Activated naive CD4-positive, alpha-beta T cell treated with anti-CD3 and anti-CD28 coated beads, Interleukin-2, amount 50 U/mL, for 72 hours (primary cell): ENCODE measurements around the gene FAM237A. TPM values are rescaled to one million over a fixed set of nuclear protein-coding genes. Genes with fewer than 3 reads are reported as not detected.

Source experiments
- ATAC-seq, 2 donors: fragments of 150-1000 bp; cut with Tn5 transposase; 2 replicates each; pipeline ENCODE4 v1.10.0; 2021; ENCODE audit warnings: mild to moderate bottlenecking in 2 of 2, moderate library complexity in 2 of 2
- DNase-seq, 2 donors: peaks; one replicate each; pipeline ENCODE4 v3.0.0; 2021 to 2022; ENCODE audit warnings: low spot score in 2 of 2
- H3K27ac Mint-ChIP-seq, 2 donors: one replicate each; pipeline ENCODE4 v1.8.0; 2022; ENCODE audit warnings: mild to moderate bottlenecking in 2 of 2, mixed read lengths in 2 of 2
- H3K36me3 Mint-ChIP-seq, 2 donors: one replicate each; pipeline ENCODE4 v1.8.0; 2022; ENCODE audit warnings: mixed read lengths in 2 of 2
- H3K9me3 Mint-ChIP-seq, 2 donors: one replicate each; pipeline ENCODE4 v1.8.0; 2022; ENCODE audit warnings: mixed read lengths in 2 of 2
- total RNA-seq, 2 donors: library from RNA; stranded (reverse); gene quantifications; one replicate each; pipeline ENCODE4 v1.2.3, GENCODE V29; 2022

The FAM237A gene
- total RNA-seq: not detected

GRCh38 chr2:206642075-206643025, at the start of gene FAM237A:
Gene FAM237A, plus strand, starts transcription at chr2:206642487. Its CDS starts 1,750 bp downstream, at chr2:206644237.
- Mint-ChIP-seq H3K27ac (no peak within 1 kb of the TSS), H3K9me3 (no peaks in the 10 kb centered on the region), H3K36me3 (peaks cover 0 to 4% of the 10 kb centered on the region in 2 donors)
- peak in 1 of 2 donors; percentile 19 for DNase-seq
- ATAC-seq: peak in 1 of 2 donors; percentile 34

- DNase-seq (no peak), ATAC-seq (no peak)
- no peaks in the 10 kb centered on the region for H3K9me3 Mint-ChIP-seq
- H3K36me3 Mint-ChIP-seq: no peaks in the 10 kb centered on the region
- no peak overlapping the region for H3K27ac Mint-ChIP-seq
These were observed 44.5 kb upstream of the FAM237A start for GRCh38 chr2:206597717-206598218.

- Mint-ChIP-seq H3K27ac (no peak overlapping the region), H3K36me3 (no peaks in the 10 kb centered on the region), H3K9me3 (no peaks in the 10 kb centered on the region)
- DNase-seq (no peak), ATAC-seq (no peak)
These were observed 39.0 kb upstream of the FAM237A start for GRCh38 chr2:206603243-206603642.

- H3K36me3 Mint-ChIP-seq: no peaks in the 10 kb centered on the region
- H3K27ac Mint-ChIP-seq: no peak overlapping the region
- no peaks in the 10 kb centered on the region for H3K9me3 Mint-ChIP-seq
- ATAC-seq (no peak), DNase-seq (no peak)
These were observed 31.8 kb upstream of the FAM237A start for GRCh38 chr2:206610451-206610850.

GRCh38 chr2:206611191-206611590, 31.1 kb upstream of the FAM237A start:
- H3K36me3 Mint-ChIP-seq: no peaks in the 10 kb centered on the region
- H3K27ac Mint-ChIP-seq: no peak overlapping the region
- no peak for ATAC-seq
- no peak for DNase-seq
- no peaks in the 10 kb centered on the region for H3K9me3 Mint-ChIP-seq

- H3K9me3 Mint-ChIP-seq: no peaks in the 10 kb centered on the region
- DNase-seq: no peak
- no peak overlapping the region for H3K27ac Mint-ChIP-seq
- no peaks in the 10 kb centered on the region for H3K36me3 Mint-ChIP-seq
- no peak for ATAC-seq
These were observed 30.6 kb upstream of the FAM237A start for GRCh38 chr2:206611736-206612135.

- H3K9me3 Mint-ChIP-seq: no peaks in the 10 kb centered on the region
- no peak for DNase-seq
These were observed 27.5 kb upstream of the FAM237A start for GRCh38 chr2:206614811-206615210.

GRCh38 chr2:206615417-206616089, 26.7 kb upstream of the FAM237A start:
- H3K27ac Mint-ChIP-seq: no peak overlapping the region
- H3K9me3 Mint-ChIP-seq: no peaks in the 10 kb centered on the region
- DNase-seq (no peak), ATAC-seq (no peak)
- no peaks in the 10 kb centered on the region for H3K36me3 Mint-ChIP-seq

More at GRCh38 chr2:206614811-206615210, 27.5 kb upstream of the FAM237A start:
- ATAC-seq: no peak
- no peak overlapping the region for H3K27ac Mint-ChIP-seq
- no peaks in the 10 kb centered on the region for H3K36me3 Mint-ChIP-seq

- ATAC-seq: no peak
- no peaks in the 10 kb centered on the region for H3K36me3 Mint-ChIP-seq
- no peaks in the 10 kb centered on the region for H3K9me3 Mint-ChIP-seq
- DNase-seq: no peak
- H3K27ac Mint-ChIP-seq: no peak overlapping the region
These were observed 26.1 kb upstream of the FAM237A start for GRCh38 chr2:206616151-206616550.

- no peak for ATAC-seq
- no peak overlapping the region for H3K27ac Mint-ChIP-seq
These were observed 23.3 kb upstream of the FAM237A start for GRCh38 chr2:206619011-206619410.

GRCh38 chr2:206626108-206626507, 16.2 kb upstream of the FAM237A start:
- DNase-seq: no peak
- no peak overlapping the region for H3K27ac Mint-ChIP-seq
- H3K36me3 Mint-ChIP-seq: no peaks in the 10 kb centered on the region
- no peaks in the 10 kb centered on the region for H3K9me3 Mint-ChIP-seq
- ATAC-seq: no peak

More at GRCh38 chr2:206619011-206619410, 23.3 kb upstream of the FAM237A start:
- no peak for DNase-seq
- Mint-ChIP-seq H3K9me3 (no peaks in the 10 kb centered on the region), H3K36me3 (no peaks in the 10 kb centered on the region)

GRCh38 chr2:206627632-206628031, 14.7 kb upstream of the FAM237A start:
- Mint-ChIP-seq H3K9me3 (no peaks in the 10 kb centered on the region), H3K27ac (no peak overlapping the region), H3K36me3 (no peaks in the 10 kb centered on the region)
- DNase-seq: no peak
- ATAC-seq: no peak

GRCh38 chr2:206631340-206631739, 10.9 kb upstream of the FAM237A start:
- ATAC-seq (no peak), DNase-seq (no peak)
- no peaks in the 10 kb centered on the region for H3K9me3 Mint-ChIP-seq
- no peaks in the 10 kb centered on the region for H3K36me3 Mint-ChIP-seq
- H3K27ac Mint-ChIP-seq: no peak overlapping the region

GRCh38 chr2:206635015-206635414, 7.3 kb upstream of the FAM237A start:
- Mint-ChIP-seq H3K36me3 (no peaks in the 10 kb centered on the region), H3K27ac (no peak overlapping the region), H3K9me3 (no peaks in the 10 kb centered on the region)
- no peak for DNase-seq
- no peak for ATAC-seq

GRCh38 chr2:206639636-206640035, 2.7 kb upstream of the FAM237A start:
- Mint-ChIP-seq H3K36me3 (peaks cover 0 to 4% of the 10 kb centered on the region in 2 donors), H3K27ac (no peak overlapping the region), H3K9me3 (no peaks in the 10 kb centered on the region)
- no peak for DNase-seq
- no peak for ATAC-seq

GRCh38 chr2:206641226-206641625, 1.1 kb upstream of the FAM237A start:
- no peak overlapping the region for H3K27ac Mint-ChIP-seq
- no peaks in the 10 kb centered on the region for H3K9me3 Mint-ChIP-seq
- ATAC-seq: no peak
- peaks cover 0 to 4% of the 10 kb centered on the region in 2 donors for H3K36me3 Mint-ChIP-seq
- no peak for DNase-seq

GRCh38 chr2:206647985-206648384, 5.7 kb downstream of the FAM237A start:
- Mint-ChIP-seq H3K27ac (no peak overlapping the region), H3K9me3 (no peaks in the 10 kb centered on the region), H3K36me3 (no peaks in the 10 kb centered on the region)
- DNase-seq (no peak), ATAC-seq (no peak)
